Vagina (tissue), 2 donors: Measurements from ENCODE around the gene TMEM233. TPM values are rescaled to one million over a fixed set of nuclear protein-coding genes. Genes with fewer than 3 reads are reported as not detected.
A peak's percentile ranks its signal among the peaks of the same experiment; 100 is the strongest.

Experiments
- DNase-seq, 2 donors: peaks; one replicate each; pipeline ENCODE4 v3.0.0-alpha.2; 2017; ENCODE audit errors: extremely low spot score in 2 of 2
- H3K27ac ChIP-seq: fragments of 200-600 bp; sonication (generic); one replicate; pipeline ENCODE4 v1.5.1; 2019
- H3K27me3 ChIP-seq: fragments of 200-600 bp; sonication (generic); one replicate; pipeline ENCODE4 v1.5.1; 2019
- H3K36me3 ChIP-seq, 2 donors: fragments of 200-600 bp; sonication (generic); one replicate each; pipeline ENCODE4 v1.5.1; 2017 to 2019
- H3K4me1 ChIP-seq: fragments of 200-600 bp; sonication (generic); one replicate; pipeline ENCODE4 v1.5.1; 2019
- H3K4me3 ChIP-seq, 2 donors: fragments of 200-600 bp; sonication (generic); 1 replicate in 1 of 2; 2 replicates in 1 of 2; pipeline ENCODE4 v1.5.1; 2016 to 2019
- H3K9me3 ChIP-seq: fragments of 200-600 bp; sonication (generic); one replicate; pipeline ENCODE4 v1.5.1; 2019
- CTCF ChIP-seq, 3 experiments: fragments of 450-650 bp in 2 of 3; fragments of 200-600 bp in 1 of 3; sonication (generic) in 1 of 3; IDR thresholded peaks; one replicate each; pipeline ENCODE4 v1.5.1; 2017 to 2019; ENCODE audit warnings: antibody characterized with exemption in 3 of 3, mild to moderate bottlenecking in 2 of 3, moderate library complexity in 2 of 3
- POLR2A ChIP-seq, 2 donors: fragments of 450-650 bp; IDR thresholded peaks; one replicate each; pipeline ENCODE4 v1.6.1; 2017; ENCODE audit warnings: antibody characterized with exemption in 2 of 2, mild to moderate bottlenecking in 2 of 2, moderate library complexity in 2 of 2
- POLR2AphosphoS5 ChIP-seq, 2 donors: sonication (generic); formaldehyde crosslinking; IDR thresholded peaks; one replicate each; pipeline ENCODE4 v1.9.0; 2017; ENCODE audit warnings: antibody characterized with exemption in 2 of 2, mild to moderate bottlenecking in 2 of 2, low read depth in 1 of 2; ENCODE audit not compliant: insufficient read depth in 1 of 2
- intact Hi-C: fragments of 100-400 bp; cut with DNase I; formaldehyde crosslinking; loops from one replicate; pipeline ENCODE4 v1.15.1; 2023
- total RNA-seq: library from RNA; depleted of rRNA; stranded (reverse); fragments of >200 nt; gene quantifications from one replicate; pipeline ENCODE4 v1.2.3, GENCODE V29; 2016

The TMEM233 gene
- total RNA-seq, 1 donor from 2014 or later: 0.49 TPM

- TF ChIP-seq CTCF (IDR thresholded peaks at IDR 0.05) (no peak), POLR2AphosphoS5 (IDR thresholded peaks at IDR 0.05; ENCODE audit: insufficient read depth in 1 of 2, low read depth in 1 of 2) (no peak), POLR2A (IDR thresholded peaks at IDR 0.05) (no peak)
- DNase-seq: no peak
- H3K4me3 ChIP-seq: peak overlapping the region; percentile 76 to 93
- H3K27me3 ChIP-seq: no peaks in the 10 kb centered on the region
- no peak overlapping the region for H3K27ac ChIP-seq
- peaks cover 0 to 6% of the 10 kb centered on the region in 2 donors for H3K36me3 ChIP-seq
- H3K4me1 ChIP-seq: peaks cover 32% of the 10 kb centered on the region
- H3K9me3 ChIP-seq: no peaks in the 10 kb centered on the region
- intact Hi-C loops: no loop called here
Observed at GRCh38 chr12:119666900-119667576, 73.5 kb downstream of the TMEM233 start.

GRCh38 chr12:119667577-119668323, 74.2 kb downstream of the TMEM233 start, which contains the start of gene PRKAB1:
Gene PRKAB1, plus strand, starts transcription at chr12:119668133. Its CDS starts 112 bp downstream, at chr12:119668245.
- peak in 1 of 2 donors; percentile 96 for DNase-seq
- intact Hi-C loops: no loop called here
- H3K27ac ChIP-seq: peak within 1 kb of the TSS; percentile 85
- peaks cover 32% of the 10 kb centered on the region for H3K4me1 ChIP-seq
- peak in 1 of 2 donors; percentile 44 for TF ChIP-seq POLR2A (IDR thresholded peaks at IDR 0.05)
- TF ChIP-seq POLR2AphosphoS5 (IDR thresholded peaks at IDR 0.05; ENCODE audit: insufficient read depth in 1 of 2, low read depth in 1 of 2): peak; percentile 91 to 92
- peak; percentile 35 to 92 (median 81) for TF ChIP-seq CTCF (IDR thresholded peaks at IDR 0.05)
- H3K27me3 ChIP-seq: no peaks in the 10 kb centered on the region
- H3K9me3 ChIP-seq: no peaks in the 10 kb centered on the region
- H3K4me3 ChIP-seq: peak within 1 kb of the TSS; percentile 76 to 93
- peaks cover 0 to 13% of the 10 kb centered on the region in 2 donors for H3K36me3 ChIP-seq

- TF ChIP-seq POLR2A (IDR thresholded peaks at IDR 0.05): no peak
- TF ChIP-seq CTCF (IDR thresholded peaks at IDR 0.05): no peak
- TF ChIP-seq POLR2AphosphoS5 (IDR thresholded peaks at IDR 0.05; ENCODE audit: insufficient read depth in 1 of 2, low read depth in 1 of 2): no peak
- H3K9me3 ChIP-seq: no peaks in the 10 kb centered on the region
- H3K27me3 ChIP-seq: no peaks in the 10 kb centered on the region
- H3K36me3 ChIP-seq: peaks cover 0 to 19% of the 10 kb centered on the region in 2 donors
- peak overlapping the region; percentile 76 to 93 for H3K4me3 ChIP-seq
- intact Hi-C loops: no loop called here
- peaks cover 32% of the 10 kb centered on the region for H3K4me1 ChIP-seq
- H3K27ac ChIP-seq: peak overlapping the region; percentile 85
- no peak for DNase-seq
Observed at GRCh38 chr12:119668324-119668841, 74.8 kb downstream of the TMEM233 start.

GRCh38 chr12:119669744-119670472, 76.3 kb downstream of the TMEM233 start:
- peaks cover 32% of the 10 kb centered on the region for H3K4me1 ChIP-seq
- no peak overlapping the region for H3K27ac ChIP-seq
- intact Hi-C loops: no loop called here
- no peak overlapping the region for H3K4me3 ChIP-seq
- no peaks in the 10 kb centered on the region for H3K27me3 ChIP-seq
- H3K36me3 ChIP-seq: peaks cover 0 to 35% of the 10 kb centered on the region in 2 donors
- no peak for DNase-seq
- no peak for TF ChIP-seq POLR2A (IDR thresholded peaks at IDR 0.05)
- no peak for TF ChIP-seq CTCF (IDR thresholded peaks at IDR 0.05)
- TF ChIP-seq POLR2AphosphoS5 (IDR thresholded peaks at IDR 0.05; ENCODE audit: insufficient read depth in 1 of 2, low read depth in 1 of 2): no peak
- H3K9me3 ChIP-seq: no peaks in the 10 kb centered on the region
